ENCODE data around the gene MMP11. TPM values are rescaled to one million over a fixed set of nuclear protein-coding genes. Genes with fewer than 3 reads are reported as not detected.
"Not testable (repeated sequence)": the region's sequence is repeated elsewhere in the genome, so short reads cannot be mapped to it uniquely, and the experiment has no call there.

The MMP11 gene
- total RNA-seq, result 10 to 100 TPM in 1 of 4 donors, 1 to 10 TPM in 2, not detected in 1; 7.6 to 35.8 (median 8.7) TPM

- TF ChIP-seq CTCF (IDR thresholded peaks at IDR 0.05), result peak in 2 of 4 experiments; percentile 23 to 27
- TF ChIP-seq POLR2A (IDR thresholded peaks at IDR 0.05), result peak in 1 of 2 donors; percentile 39
- DNase-seq, result peak; percentile 59 to 63
- Histone ChIP-seq H3K27ac (peak within 1 kb of the TSS; percentile 49 to 56), H3K4me3 (peak within 1 kb of the TSS; percentile 11 to 45), H3K9me3 (no peaks in the 10 kb centered on the region), H3K27me3 (no peaks in the 10 kb centered on the region), H3K36me3 (no peaks in the 10 kb centered on the region), H3K4me1 (no peaks in the 10 kb centered on the region)
- intact Hi-C loops (cut with DNase I; ENCODE audit: low total_unique reads), result no loop called here
Measured at GRCh38 chr22:23772649-23773473, at the start of gene MMP11. MMP11 (plus strand) TSS chr22:23772849; CDS start chr22:23772871, 22 bp downstream.

- H3K4me1 ChIP-seq; H3K4me3 ChIP-seq; H3K27me3 ChIP-seq; intact Hi-C loops (cut with DNase I; ENCODE audit: low total_unique reads); H3K9me3 ChIP-seq; H3K36me3 ChIP-seq; H3K27ac ChIP-seq; DNase-seq: not testable (repeated sequence)
Measured at GRCh38 chr22:23728108-23728507, 44.5 kb upstream of the MMP11 start.

- no peak overlapping the region for H3K4me3 ChIP-seq
- no peaks in the 10 kb centered on the region for H3K9me3 ChIP-seq
- H3K4me1 ChIP-seq, result no peaks in the 10 kb centered on the region
- no peaks in the 10 kb centered on the region for H3K27me3 ChIP-seq
- no peak for DNase-seq
- H3K36me3 ChIP-seq, result no peaks in the 10 kb centered on the region
- TF ChIP-seq CTCF (IDR thresholded peaks at IDR 0.05) (no peak), POLR2A (IDR thresholded peaks at IDR 0.05) (no peak)
- intact Hi-C loops (cut with DNase I; ENCODE audit: low total_unique reads), result no loop called here
- no peak overlapping the region for H3K27ac ChIP-seq
Measured at GRCh38 chr22:23737696-23738095, 35.0 kb upstream of the MMP11 start.

- no peaks in the 10 kb centered on the region for H3K9me3 ChIP-seq
- H3K27ac ChIP-seq, result no peak overlapping the region
- H3K36me3 ChIP-seq, result no peaks in the 10 kb centered on the region
- TF ChIP-seq CTCF (IDR thresholded peaks at IDR 0.05) (no peak), POLR2A (IDR thresholded peaks at IDR 0.05) (no peak)
- no peak overlapping the region for H3K4me3 ChIP-seq
- no peak for DNase-seq
- intact Hi-C loops (cut with DNase I; ENCODE audit: low total_unique reads), result no loop called here
- no peaks in the 10 kb centered on the region for H3K4me1 ChIP-seq
- no peaks in the 10 kb centered on the region for H3K27me3 ChIP-seq
Measured at GRCh38 chr22:23742505-23743264, 30.0 kb upstream of the MMP11 start.

- no peaks in the 10 kb centered on the region for H3K4me1 ChIP-seq
- TF ChIP-seq CTCF (IDR thresholded peaks at IDR 0.05), result no peak
- no peak for TF ChIP-seq POLR2A (IDR thresholded peaks at IDR 0.05)
- no peak for DNase-seq
- no peaks in the 10 kb centered on the region for H3K36me3 ChIP-seq
- H3K4me3 ChIP-seq, result no peak overlapping the region
- intact Hi-C loops (cut with DNase I; ENCODE audit: low total_unique reads), result no loop called here
- H3K9me3 ChIP-seq, result no peaks in the 10 kb centered on the region
- no peaks in the 10 kb centered on the region for H3K27me3 ChIP-seq
- H3K27ac ChIP-seq, result no peak overlapping the region
Measured at GRCh38 chr22:23743303-23743705, 29.3 kb upstream of the MMP11 start.
